DMS 273 treated with DMSO at 0.1 percent for 48 hours (cell line): Measurements from ENCODE around the gene FRMPD1.
"Not testable (repeated sequence)": the region's sequence is repeated elsewhere in the genome, so short reads cannot be mapped to it uniquely, and the experiment has no call there.

Source experiments
- DNase-seq: peaks from one replicate; lab custom pipeline; 2025; lab: John Stamatoyannopoulos, UW

Gene FRMPD1, protein sequence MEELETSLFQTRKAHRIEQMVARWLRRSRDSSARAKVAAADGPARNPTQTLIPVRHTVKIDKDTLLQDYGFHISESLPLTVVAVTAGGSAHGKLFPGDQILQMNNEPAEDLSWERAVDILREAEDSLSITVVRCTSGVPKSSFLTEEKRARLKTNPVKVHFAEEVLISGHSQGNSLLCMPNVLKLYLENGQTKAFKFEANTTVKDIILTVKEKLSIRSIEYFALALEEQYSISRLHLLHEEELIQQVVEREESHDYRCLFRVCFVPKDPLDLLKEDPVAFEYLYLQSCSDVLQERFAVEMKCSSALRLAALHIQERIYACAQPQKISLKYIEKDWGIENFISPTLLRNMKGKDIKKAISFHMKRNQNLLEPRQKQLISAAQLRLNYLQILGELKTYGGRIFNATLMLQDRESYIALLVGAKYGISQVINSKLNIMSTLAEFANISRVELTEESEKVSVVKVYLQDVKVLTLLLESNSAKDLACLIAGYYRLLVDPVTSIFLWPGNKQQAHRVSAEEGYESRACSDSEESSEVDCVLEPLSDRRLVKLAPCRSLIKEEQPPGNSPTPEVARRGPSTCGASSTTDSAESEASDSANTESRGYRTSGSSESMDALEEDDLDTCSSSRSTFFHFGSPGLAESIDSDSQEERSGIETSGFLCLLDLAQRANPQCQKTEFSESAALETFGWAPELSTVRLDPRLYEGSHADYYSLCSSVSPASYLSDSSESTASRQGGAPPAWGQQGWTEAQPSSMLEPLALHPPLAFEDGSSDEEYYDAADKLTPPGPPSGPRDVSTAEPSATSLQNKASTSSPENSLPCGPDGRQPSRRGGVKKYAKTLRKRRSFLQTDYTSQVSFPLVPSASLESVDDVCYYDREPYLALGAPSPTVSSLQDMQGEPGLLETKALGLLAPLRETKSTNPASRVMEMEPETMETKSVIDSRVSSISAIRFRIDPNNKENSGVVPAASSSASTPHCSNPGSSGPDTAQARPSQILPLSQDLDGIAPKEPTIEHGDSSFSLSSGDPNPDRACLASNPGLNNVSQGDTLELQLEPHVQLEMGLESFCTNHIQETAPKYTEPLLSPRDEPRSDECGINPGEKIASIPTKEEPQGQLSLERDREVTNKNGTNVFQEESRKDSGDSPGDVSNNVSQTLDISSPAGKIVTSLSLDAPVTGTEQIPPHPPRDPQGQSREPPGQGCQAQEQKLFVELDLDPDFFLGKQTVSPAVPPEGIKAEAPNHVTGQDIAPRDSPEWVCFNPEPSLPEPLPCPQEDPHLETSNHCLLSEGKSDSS (N-terminal part only)

GRCh38 chr9:37650873-37651768, at the start of gene FRMPD1:
TSS of gene FRMPD1 (plus strand) at chr9:37650954. CDS start at chr9:37692642, 41,688 bp downstream.
- DNase-seq: peak; percentile 15

DNA sequence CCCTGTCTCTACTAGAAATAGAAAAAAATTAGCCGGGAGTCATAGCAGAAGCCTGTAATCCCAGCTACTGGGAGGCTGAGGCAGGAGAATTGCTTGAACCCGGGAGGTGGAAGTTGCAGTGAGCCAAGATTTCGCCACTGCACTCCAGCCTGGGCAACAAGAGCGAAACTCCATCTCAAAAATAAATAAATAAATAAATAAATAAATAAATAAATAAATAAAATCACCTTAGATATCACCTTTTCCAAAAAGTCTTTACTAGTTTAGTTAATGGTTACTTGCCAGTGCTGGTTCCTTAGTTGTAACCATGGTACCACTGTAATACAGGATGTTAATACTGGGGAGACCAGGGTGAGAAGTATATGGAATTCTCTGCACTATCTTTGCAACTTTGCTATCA, 48.7 kb upstream of the FRMPD1 start:
- not testable (repeated sequence) for DNase-seq

DNA sequence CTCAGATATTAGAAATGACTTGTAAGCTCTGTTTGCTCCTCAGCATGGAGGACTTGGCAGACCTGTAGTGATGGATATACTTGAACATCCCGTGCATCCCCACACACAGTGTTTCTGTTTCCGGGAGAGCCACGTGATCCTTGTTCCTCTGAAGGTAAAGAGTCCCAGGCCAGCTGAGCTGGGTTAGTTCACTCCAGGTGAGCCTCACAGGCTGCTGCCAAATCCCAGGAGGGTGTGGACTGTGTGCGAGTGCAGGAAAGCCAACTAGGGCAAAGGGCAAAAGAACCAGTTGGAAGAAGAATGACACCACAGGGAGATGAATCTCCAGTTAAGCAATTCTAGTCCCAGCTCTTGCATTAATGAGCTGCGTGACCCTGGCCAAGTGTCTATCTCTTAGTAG, 47.9 kb upstream of the FRMPD1 start:
- DNase-seq: no peak

- DNase-seq: no peak
Measured at GRCh38 chr9:37604296-37604695, 46.5 kb upstream of the FRMPD1 start.

DNA sequence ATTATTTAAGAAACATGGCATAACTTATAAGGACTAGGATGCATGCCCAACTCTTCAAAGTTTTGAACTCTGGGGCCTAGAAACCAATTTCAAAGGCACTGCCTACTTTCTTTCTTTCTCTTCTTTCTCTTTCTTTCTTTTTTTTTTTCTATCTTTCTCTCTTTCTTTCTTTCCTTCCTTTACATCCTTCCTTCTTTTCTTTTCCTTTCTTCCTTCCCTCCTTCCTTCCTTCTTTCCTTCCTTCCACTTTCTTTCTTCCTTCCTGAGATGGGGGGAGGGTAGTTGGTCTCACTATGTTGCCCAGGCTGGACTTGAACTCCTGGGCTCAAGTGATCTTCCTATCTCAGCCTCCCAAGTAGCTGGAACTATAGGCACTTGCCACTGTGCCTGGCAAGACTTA, 42.5 kb upstream of the FRMPD1 start:
- no peak for DNase-seq

DNA sequence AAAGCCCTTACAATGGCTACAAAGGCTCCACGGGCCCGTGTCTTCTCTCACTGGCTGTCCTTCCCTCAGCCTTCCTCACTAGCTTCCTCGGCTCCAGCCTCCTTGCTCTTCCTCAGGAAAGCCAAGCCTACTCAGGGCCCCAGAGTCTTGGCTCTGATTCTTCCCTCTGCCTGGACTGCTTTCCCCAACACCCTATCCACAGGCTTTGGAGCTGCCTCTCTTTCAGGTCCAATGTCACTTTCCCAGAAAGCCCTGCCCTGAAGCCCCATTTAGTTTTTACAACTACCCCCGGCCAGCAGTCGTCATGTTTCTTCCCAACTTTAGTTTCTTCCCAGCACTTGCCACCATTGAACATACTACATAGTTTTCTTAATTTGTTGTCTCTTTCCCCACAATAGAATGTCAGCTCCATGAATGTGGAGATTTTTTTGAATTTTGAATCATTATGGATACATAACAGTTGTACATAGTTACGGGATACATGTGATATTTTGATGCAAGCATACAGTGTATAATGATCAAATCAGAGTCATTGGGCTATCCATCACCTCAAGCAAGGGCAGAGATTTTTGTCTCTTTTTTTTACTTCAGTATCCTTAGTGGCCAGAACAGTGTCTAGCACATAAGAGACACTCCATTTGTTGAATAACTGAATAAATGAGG, 40.9 kb upstream of the FRMPD1 start:
- no peak for DNase-seq

- no peak for DNase-seq
Measured at GRCh38 chr9:37611014-37611413, 39.7 kb upstream of the FRMPD1 start.

- no peak for DNase-seq
Measured at GRCh38 chr9:37611961-37612360, 38.8 kb upstream of the FRMPD1 start.

- no peak for DNase-seq
Measured at GRCh38 chr9:37617161-37617560, 33.6 kb upstream of the FRMPD1 start.

DNA sequence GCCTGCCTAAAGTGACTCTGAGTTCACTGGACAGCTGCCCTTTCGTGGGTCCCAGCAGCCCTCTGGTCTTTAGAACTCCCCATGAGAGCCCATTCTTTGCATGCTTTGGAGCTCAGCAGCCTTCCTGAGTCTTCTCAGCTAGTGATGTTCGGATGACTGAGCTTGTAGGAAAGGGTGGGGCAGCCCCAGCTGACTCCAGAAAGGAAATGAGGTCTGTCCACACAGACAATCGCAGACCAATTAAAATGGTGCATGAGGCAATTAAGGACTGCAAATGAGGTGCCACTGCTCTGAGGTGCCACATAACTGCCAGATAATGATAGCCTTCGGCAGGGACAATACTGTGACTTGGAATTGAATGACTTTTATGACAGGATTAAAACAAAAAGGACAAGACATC, 32.9 kb upstream of the FRMPD1 start:
- no peak for DNase-seq

DNA sequence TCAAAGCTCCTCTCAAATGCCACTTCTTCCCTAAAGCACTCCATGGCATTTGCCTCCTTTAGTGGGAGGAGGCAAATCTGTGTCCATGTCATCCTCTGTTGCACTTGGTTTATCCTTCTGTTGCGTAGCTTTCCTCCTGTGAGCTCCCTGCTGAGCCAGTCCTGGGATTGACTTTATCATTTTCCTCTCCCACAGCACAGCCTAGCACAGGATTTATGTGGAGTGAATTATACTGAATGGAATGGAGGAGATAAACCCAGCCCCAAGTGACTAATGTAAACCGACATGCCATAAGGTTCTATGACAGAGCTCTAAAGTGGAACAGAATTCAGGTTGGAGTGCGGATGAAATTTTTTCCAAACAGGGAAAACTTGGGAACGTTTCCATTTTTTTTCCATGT, 31.9 kb upstream of the FRMPD1 start:
- no peak for DNase-seq

DNA sequence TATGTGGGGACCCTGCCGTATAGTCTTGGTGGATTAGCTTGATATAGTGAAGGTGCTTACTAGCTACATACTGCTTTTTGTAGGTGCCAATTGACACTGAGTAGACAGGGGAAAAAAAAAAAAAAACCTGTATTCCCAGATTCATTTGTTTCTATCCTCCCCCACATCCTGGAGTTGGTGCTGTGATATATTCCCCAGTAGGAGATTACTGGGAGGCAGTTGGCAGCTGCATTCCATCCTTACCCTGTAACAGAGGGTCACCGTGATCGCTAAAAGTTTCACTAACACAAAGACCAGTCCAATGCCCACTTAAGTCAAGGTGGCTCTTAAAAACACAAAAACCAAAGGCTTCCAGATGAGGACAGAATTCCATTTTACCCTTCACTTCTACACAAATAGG, 30.9 kb upstream of the FRMPD1 start:
- no peak for DNase-seq

GRCh38 chr9:37620396-37620795, 30.4 kb upstream of the FRMPD1 start:
- no peak for DNase-seq

DNA sequence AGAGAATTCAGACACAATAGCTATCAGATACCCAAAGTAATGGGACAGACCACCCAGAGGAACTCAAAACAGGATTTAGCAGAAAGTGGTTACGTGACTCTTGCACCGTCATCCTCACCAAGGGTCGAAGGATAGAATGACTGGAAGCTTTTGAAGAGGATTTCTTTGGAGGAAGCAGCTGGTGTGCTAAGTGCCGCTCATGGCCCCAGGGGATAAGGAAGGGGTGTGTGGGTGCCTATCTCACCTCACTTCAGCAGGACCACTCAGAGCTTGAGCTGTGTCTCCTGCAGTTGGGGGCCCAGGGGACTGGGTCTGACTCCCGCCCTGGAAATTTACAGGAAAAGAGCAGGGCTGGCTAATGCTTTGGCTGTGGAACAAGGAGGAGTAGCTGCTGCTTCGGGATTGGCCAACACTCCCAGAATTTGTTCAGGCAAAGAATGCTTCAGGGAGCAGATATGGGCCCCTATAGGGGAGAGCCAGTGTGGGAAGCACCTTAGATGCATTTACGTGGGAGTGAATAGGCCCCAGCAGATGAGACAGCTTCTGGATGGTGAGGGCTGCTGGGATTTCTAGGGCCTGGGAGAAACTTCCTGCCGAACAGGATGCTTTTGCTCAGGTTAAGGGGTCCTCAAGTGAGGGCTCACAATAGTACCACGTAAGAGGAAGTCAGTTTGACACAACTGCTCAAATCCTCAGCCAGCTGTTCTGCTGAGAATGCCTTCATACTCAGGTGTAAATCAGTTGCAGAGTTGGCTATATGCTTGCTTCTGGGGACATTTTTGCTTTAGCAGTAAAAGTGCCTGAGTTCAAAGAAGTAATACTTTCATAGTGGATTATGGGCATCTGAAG, 29.3 kb upstream of the FRMPD1 start:
- DNase-seq: no peak

DNA sequence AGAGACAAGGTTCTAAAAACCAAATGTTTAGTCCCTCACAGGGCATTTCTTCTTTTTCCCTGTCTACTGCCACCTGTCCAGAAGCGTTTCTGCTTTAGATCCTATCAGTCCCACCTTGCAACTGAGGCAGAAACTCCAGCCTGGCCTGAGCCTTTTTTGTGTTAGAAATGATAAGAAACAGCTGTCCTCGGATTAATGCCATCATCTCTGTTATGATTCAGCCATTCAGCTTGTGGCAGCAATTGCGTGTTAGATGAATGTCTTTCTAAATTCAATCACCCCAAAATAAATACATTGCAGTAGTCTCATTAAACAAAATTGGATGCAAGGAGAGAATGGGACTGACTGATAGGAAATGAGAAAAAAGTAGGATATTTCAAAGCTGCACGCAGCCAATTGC, 28.3 kb upstream of the FRMPD1 start:
- DNase-seq: no peak

GRCh38 chr9:37623267-37623666, 27.5 kb upstream of the FRMPD1 start:
- DNase-seq: no peak

DNA sequence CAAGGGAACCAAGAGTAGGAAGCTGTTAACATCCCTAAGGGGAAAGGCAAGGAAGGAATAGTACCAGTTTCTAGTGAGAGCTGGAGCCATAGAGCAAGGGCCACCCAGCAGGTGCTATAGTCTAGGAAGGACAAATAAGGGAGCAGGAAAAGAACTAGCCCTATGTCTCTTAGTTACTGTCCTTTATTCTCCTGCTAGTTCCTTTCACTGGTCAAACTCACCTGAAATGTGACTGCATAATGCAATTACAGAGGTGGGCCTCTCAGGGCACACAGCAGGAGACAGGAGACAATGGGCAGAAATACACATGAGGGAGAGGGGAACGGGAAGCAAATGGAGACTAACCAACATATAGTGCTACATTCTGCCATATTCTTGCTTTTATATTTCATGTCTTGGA, 26.7 kb upstream of the FRMPD1 start:
- no peak for DNase-seq

DNA sequence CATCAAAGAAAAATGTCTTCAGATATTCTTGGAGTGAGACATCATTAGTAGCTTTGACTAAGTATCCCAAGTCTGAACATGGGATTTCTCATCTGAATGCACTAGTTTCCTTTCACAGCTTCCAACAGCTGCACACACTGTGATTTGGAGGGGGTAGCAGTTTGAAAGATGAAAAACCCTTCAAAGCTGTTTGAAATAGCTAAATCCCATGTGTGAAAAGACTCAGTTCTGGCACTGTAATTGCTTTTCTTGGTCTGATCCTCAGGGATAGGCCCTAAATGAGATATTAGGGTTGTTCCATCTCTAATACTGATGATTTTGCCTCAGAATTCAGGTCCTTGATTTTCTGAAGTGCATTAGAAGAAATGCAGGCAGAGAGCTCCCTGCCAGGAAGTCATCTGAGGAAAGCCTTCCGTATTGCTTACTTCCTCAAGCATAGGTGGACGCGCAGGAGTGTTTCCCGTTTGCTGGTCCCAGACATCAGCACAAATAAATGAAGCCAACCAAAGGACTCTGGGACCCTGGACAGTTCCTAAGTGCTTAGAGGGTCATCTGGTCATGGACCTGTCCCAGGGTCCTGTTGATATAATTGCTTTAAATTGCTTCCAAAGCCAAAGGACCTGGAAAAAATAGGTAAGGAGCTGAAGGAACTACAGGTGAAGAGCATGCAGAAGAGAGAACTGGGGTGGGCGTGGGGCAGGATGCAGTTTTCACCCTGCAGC, 25.6 kb upstream of the FRMPD1 start:
- no peak for DNase-seq

GRCh38 chr9:37625758-37626147, 25.0 kb upstream of the FRMPD1 start:
- no peak for DNase-seq
